Right hindlimb (tissue), 1 donor: ENCODE results near the gene GPR27.

Source experiments
- DNase-seq: peaks from one replicate; pipeline ENCODE4 v3.0.0-alpha.2; 2018

The GPR27 gene

GRCh38 chr3:71733319-71733718, 20.3 kb upstream of the GPR27 start:
- DNase-seq, result no peak

- DNase-seq, result no peak
Observed at GRCh38 chr3:71734881-71735280, 18.8 kb upstream of the GPR27 start.

- DNase-seq, result no peak
Observed at GRCh38 chr3:71742621-71743020, 11.0 kb upstream of the GPR27 start.

GRCh38 chr3:71744738-71745137, 8.9 kb upstream of the GPR27 start:
- DNase-seq, result no peak

GRCh38 chr3:71751602-71752001, 2.1 kb upstream of the GPR27 start:
- no peak for DNase-seq

GRCh38 chr3:71752831-71753700, 589 bp upstream of the GPR27 start:
- DNase-seq, result no peak

- no peak for DNase-seq
Observed at GRCh38 chr3:71754610-71755253, 1.1 kb downstream of the GPR27 start.

- no peak for DNase-seq
Observed at GRCh38 chr3:71758091-71758490, 4.4 kb downstream of the GPR27 start.

GRCh38 chr3:71759401-71759800, 5.7 kb downstream of the GPR27 start:
- no peak for DNase-seq

- DNase-seq, result no peak
Observed at GRCh38 chr3:71760140-71760539, 6.5 kb downstream of the GPR27 start.

GRCh38 chr3:71763426-71763825, 9.8 kb downstream of the GPR27 start:
- no peak for DNase-seq

GRCh38 chr3:71771126-71771525, 17.5 kb downstream of the GPR27 start:
- DNase-seq, result no peak

- DNase-seq, result no peak
Observed at GRCh38 chr3:71771884-71772283, 18.2 kb downstream of the GPR27 start.

- no peak for DNase-seq
Observed at GRCh38 chr3:71776538-71776937, 22.9 kb downstream of the GPR27 start.

- no peak for DNase-seq
Observed at GRCh38 chr3:71778353-71778752, 24.7 kb downstream of the GPR27 start.

GRCh38 chr3:71779674-71780377, 26.2 kb downstream of the GPR27 start:
- DNase-seq, result no peak

- no peak for DNase-seq
Observed at GRCh38 chr3:71780430-71780829, 26.8 kb downstream of the GPR27 start.

- no peak for DNase-seq
Observed at GRCh38 chr3:71783152-71783551, 29.5 kb downstream of the GPR27 start.

GRCh38 chr3:71784201-71784913, 30.7 kb downstream of the GPR27 start:
- DNase-seq, result peak; percentile 33

GRCh38 chr3:71784914-71785531, 31.4 kb downstream of the GPR27 start, which contains the start of gene PROK2:
TSS of gene PROK2 (minus strand) at chr3:71785148. CDS start at chr3:71785052, 96 bp downstream.
- DNase-seq, result peak; percentile 55

- DNase-seq, result peak; percentile 55
Observed at GRCh38 chr3:71785532-71786216, 32.0 kb downstream of the GPR27 start.

- peak; percentile 39 for DNase-seq
Observed at GRCh38 chr3:71786217-71786549, 32.5 kb downstream of the GPR27 start.
